ENCODE results near the gene PIK3R6.

- no peak for TF ChIP-seq POLR2A (IDR thresholded peaks at IDR 0.05)
- no peak for TF ChIP-seq CTCF (IDR thresholded peaks at IDR 0.05)
These were observed 100.7 kb downstream of the PIK3R6 start for GRCh38 chr17:8766731-8767130.
